BLaER1 treated with 17β-estradiol and CSF1 and Interleukin-3, amounts not matched to agents 10 nM and 100 nM (cell line): Measurements from ENCODE around the gene CENPP.

Experiments used
- H3K27ac ChIP-seq, 11 experiments: shearing (Covaris generic); formaldehyde crosslinking; 2 replicates each; pipeline ENCODE4 v1.8.1; 2022
- H3K27me3 ChIP-seq, 11 experiments: shearing (Covaris generic); formaldehyde crosslinking; 2 replicates each; pipeline ENCODE4 v1.8.1; 2022
- H3K36me3 ChIP-seq, 11 experiments: shearing (Covaris generic); formaldehyde crosslinking; 2 replicates each; pipeline ENCODE4 v1.8.1; 2022
- H3K4me1 ChIP-seq, 10 experiments: shearing (Covaris generic); formaldehyde crosslinking; 2 replicates each; pipeline ENCODE4 v1.8.1; 2022
- H3K4me2 ChIP-seq, 11 experiments: shearing (Covaris generic); formaldehyde crosslinking; 2 replicates each; pipeline ENCODE4 v1.8.1; 2022
- H3K4me3 ChIP-seq, 10 experiments: shearing (Covaris generic); formaldehyde crosslinking; 2 replicates each; pipeline ENCODE4 v1.8.1; 2022
- H3K9ac ChIP-seq, 11 experiments: shearing (Covaris generic); formaldehyde crosslinking; 2 replicates each; pipeline ENCODE4 v1.8.1; 2022
- H3K9me3 ChIP-seq, 11 experiments: shearing (Covaris generic); formaldehyde crosslinking; replicated peaks in 1 of 11; 2 replicates each; pipeline ENCODE4 v1.8.1; 2022
- H4K20me1 ChIP-seq, 11 experiments: shearing (Covaris generic); formaldehyde crosslinking; 2 replicates each; pipeline ENCODE4 v1.8.1; 2022
- Cebpa-rat ChIP-seq, 11 experiments: shearing (Covaris generic); IDR thresholded peaks; 2 replicates each; pipeline ENCODE4 v1.8.1; 2022

CENPP gene

DNA sequence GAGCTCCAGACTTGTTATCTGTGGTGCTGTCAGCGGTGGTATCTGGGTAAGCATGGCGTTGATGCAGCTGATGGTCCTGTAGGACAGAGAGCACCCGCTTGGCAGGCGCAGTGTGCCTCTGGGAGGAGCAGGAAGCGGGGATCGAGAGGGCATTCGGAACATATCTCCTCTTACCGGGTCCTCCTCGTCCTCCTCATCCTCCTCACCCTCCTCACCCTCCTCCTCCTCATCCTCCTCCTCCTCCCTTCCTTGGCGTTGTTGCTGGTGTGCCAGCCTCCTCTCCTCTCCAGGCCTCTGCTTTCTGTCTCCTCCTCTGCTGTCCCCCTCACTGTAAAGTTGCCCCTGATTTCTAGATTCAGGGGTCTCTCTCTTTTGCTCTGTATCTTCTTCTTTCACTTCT is 188.9 kb downstream of the CENPP start:
- no peak overlapping the region for H3K4me2 ChIP-seq
- no peaks in the 10 kb centered on the region for H4K20me1 ChIP-seq
- H3K36me3 ChIP-seq: peaks cover 0 to 24% (median 0%) of the 10 kb centered on the region in 11 experiments; a peak in 2 of 22 replicates
- no peaks in the 10 kb centered on the region for H3K27me3 ChIP-seq
- no peak for TF ChIP-seq Cebpa-rat (IDR thresholded peaks at IDR 0.05)
- no peak overlapping the region for H3K4me3 ChIP-seq
- peaks cover 0 to under 1% (median 0%) of the 10 kb centered on the region in 11 experiments; a peak in 3 of 22 replicates for H3K9me3 ChIP-seq
- H3K4me1 ChIP-seq: peaks cover 9 to 27% (median 22%) of the 10 kb centered on the region in 10 experiments
- no peak overlapping the region for H3K9ac ChIP-seq
- H3K27ac ChIP-seq: no peak overlapping the region

- no peak overlapping the region for H3K9ac ChIP-seq
- H3K4me1 ChIP-seq: peaks cover 0 to 15% (median 12%) of the 10 kb centered on the region in 10 experiments; a peak in 17 of 20 replicates
- H4K20me1 ChIP-seq: no peaks in the 10 kb centered on the region
- H3K9me3 ChIP-seq: peaks cover 0 to 12% (median 6%) of the 10 kb centered on the region in 11 experiments; a peak in 9 of 22 replicates
- peaks cover 0 to 30% (median 0%) of the 10 kb centered on the region in 11 experiments; a peak in 4 of 22 replicates for H3K36me3 ChIP-seq
- no peaks in the 10 kb centered on the region for H3K27me3 ChIP-seq
- H3K4me2 ChIP-seq: no peak overlapping the region
- TF ChIP-seq Cebpa-rat (IDR thresholded peaks at IDR 0.05): no peak
- H3K27ac ChIP-seq: no peak overlapping the region
- H3K4me3 ChIP-seq: no peak overlapping the region
Measured at GRCh38 chr9:92516521-92516920, 190.8 kb downstream of the CENPP start.

GRCh38 chr9:92517046-92517445 is 191.3 kb downstream of the CENPP start:
- peaks cover 0 to 30% (median 0%) of the 10 kb centered on the region in 11 experiments; a peak in 4 of 22 replicates for H3K36me3 ChIP-seq
- peaks cover 0 to 15% (median 11%) of the 10 kb centered on the region in 10 experiments; a peak in 14 of 20 replicates for H3K4me1 ChIP-seq
- no peaks in the 10 kb centered on the region for H3K27me3 ChIP-seq
- H3K4me2 ChIP-seq: no peak overlapping the region
- no peak overlapping the region for H3K9ac ChIP-seq
- TF ChIP-seq Cebpa-rat (IDR thresholded peaks at IDR 0.05): no peak
- no peak overlapping the region for H3K4me3 ChIP-seq
- H3K9me3 ChIP-seq: peaks cover 0 to 12% (median 6%) of the 10 kb centered on the region in 11 experiments; a peak in 9 of 22 replicates
- H4K20me1 ChIP-seq: no peaks in the 10 kb centered on the region
- no peak overlapping the region for H3K27ac ChIP-seq

GRCh38 chr9:92518199-92518598 is 192.4 kb downstream of the CENPP start:
- Histone ChIP-seq H3K4me3 (no peak overlapping the region), H3K27me3 (no peaks in the 10 kb centered on the region), H3K4me2 (no peak overlapping the region), H3K4me1 (peaks cover 0 to 6% (median 5%) of the 10 kb centered on the region in 10 experiments; a peak in 13 of 20 replicates), H3K27ac (no peak overlapping the region), H3K9me3 (peaks cover 0 to 12% (median 6%) of the 10 kb centered on the region in 11 experiments; a peak in 9 of 22 replicates), H3K36me3 (peaks cover 0 to 24% (median 0%) of the 10 kb centered on the region in 11 experiments; a peak in 4 of 22 replicates), H3K9ac (no peak overlapping the region), H4K20me1 (no peaks in the 10 kb centered on the region)
- TF ChIP-seq Cebpa-rat (IDR thresholded peaks at IDR 0.05): no peak

GRCh38 chr9:92520837-92521236 is 195.1 kb downstream of the CENPP start:
- H4K20me1 ChIP-seq: no peaks in the 10 kb centered on the region
- no peaks in the 10 kb centered on the region for H3K27me3 ChIP-seq
- no peak overlapping the region for H3K4me2 ChIP-seq
- H3K4me1 ChIP-seq: no peaks in the 10 kb centered on the region
- no peak overlapping the region for H3K27ac ChIP-seq
- peaks cover 0 to 12% (median 6%) of the 10 kb centered on the region in 11 experiments; a peak in 9 of 22 replicates for H3K9me3 ChIP-seq
- H3K4me3 ChIP-seq: no peak overlapping the region
- H3K36me3 ChIP-seq: peaks cover 0 to 24% (median 0%) of the 10 kb centered on the region in 11 experiments; a peak in 4 of 22 replicates
- no peak overlapping the region for H3K9ac ChIP-seq
- no peak for TF ChIP-seq Cebpa-rat (IDR thresholded peaks at IDR 0.05)

DNA sequence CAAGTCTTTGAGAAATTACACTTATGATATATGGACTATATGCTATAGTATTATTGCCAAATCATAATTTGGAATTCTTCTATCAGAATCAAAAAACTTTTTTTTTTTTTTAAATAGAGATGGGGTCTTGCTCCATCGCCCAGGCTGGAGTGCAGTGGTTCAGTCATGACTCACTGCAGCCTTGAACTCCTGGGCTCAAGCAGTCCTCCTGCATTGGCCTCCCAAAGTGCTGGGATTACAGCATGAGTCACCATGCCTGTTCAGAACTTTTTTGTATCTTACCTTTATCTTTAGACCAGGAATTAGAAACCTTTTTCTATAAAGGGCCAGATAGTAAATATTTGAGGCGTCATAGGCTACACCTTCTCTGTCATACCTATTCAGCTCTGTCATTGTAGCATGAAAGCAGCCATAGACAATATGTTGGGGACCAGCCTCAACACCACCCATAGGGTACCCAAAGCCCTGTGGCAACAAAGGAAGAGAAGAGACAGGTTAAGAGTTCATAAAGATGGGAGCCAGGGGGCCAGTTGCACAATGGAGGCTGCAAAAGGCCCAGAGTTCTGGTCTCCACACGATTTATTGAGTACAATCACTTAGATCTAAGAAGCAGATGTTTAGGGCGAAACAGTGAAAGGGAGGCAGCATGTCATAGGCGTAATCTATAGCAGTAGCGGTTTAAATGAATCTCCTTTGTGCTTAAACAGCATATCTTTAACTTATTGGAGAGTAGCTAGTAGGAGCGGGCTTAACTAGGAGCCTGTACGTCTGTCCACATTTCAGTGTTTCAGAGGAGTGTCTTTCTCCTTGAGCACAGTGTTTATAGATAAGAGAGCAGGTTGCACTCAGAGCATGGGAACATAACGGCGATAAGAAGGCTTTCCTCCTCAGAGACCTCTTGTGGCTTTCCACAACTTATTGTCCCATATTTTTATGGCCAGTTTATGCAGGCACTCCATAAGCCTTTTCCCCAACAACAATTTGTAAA is 197.5 kb downstream of the CENPP start:
- no peak overlapping the region for H3K4me3 ChIP-seq
- H3K27ac ChIP-seq: no peak overlapping the region
- H4K20me1 ChIP-seq: no peaks in the 10 kb centered on the region
- H3K9ac ChIP-seq: no peak overlapping the region
- H3K9me3 ChIP-seq: peaks cover 0 to 12% (median 6%) of the 10 kb centered on the region in 11 experiments; a peak in 9 of 22 replicates
- no peak for TF ChIP-seq Cebpa-rat (IDR thresholded peaks at IDR 0.05)
- H3K27me3 ChIP-seq: no peaks in the 10 kb centered on the region
- no peaks in the 10 kb centered on the region; a peak in 1 of 20 replicates for H3K4me1 ChIP-seq
- H3K36me3 ChIP-seq: peaks cover 0 to 11% (median 0%) of the 10 kb centered on the region in 11 experiments; a peak in 4 of 22 replicates
- no peak overlapping the region for H3K4me2 ChIP-seq

DNA sequence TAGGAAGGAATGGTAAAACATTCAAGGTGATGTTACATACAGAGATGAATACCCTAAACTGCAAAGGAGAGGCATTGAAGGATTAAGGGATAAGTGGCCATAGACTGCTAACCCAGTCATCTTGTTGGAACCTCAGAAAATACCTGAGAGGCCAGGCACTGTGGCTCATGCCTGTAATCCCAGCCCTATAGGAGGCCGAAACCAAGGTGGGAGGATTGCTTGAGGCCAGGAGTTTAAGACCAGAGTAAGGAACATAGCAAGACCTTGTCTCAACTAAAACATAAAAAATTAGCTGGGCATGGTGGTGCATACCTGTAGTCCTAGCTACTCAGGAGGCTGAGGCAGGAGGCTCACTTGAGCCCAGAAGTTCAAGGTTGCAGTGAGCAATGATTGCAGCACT is 199.1 kb downstream of the CENPP start:
- Histone ChIP-seq H3K4me1 (no peaks in the 10 kb centered on the region; a peak in 1 of 20 replicates), H3K4me2 (no peak overlapping the region), H3K9ac (no peak overlapping the region), H3K36me3 (peaks cover 0 to 9% (median 0%) of the 10 kb centered on the region in 11 experiments; a peak in 4 of 22 replicates), H3K9me3 (peaks cover 0 to 10% (median 5%) of the 10 kb centered on the region in 11 experiments; a peak in 9 of 22 replicates), H4K20me1 (no peaks in the 10 kb centered on the region), H3K27ac (no peak overlapping the region), H3K27me3 (no peaks in the 10 kb centered on the region), H3K4me3 (no peak overlapping the region)
- no peak for TF ChIP-seq Cebpa-rat (IDR thresholded peaks at IDR 0.05)

- Histone ChIP-seq H3K4me2 (no peak overlapping the region), H3K9ac (no peak overlapping the region), H4K20me1 (no peaks in the 10 kb centered on the region), H3K4me1 (no peaks in the 10 kb centered on the region; a peak in 1 of 20 replicates), H3K27ac (no peak overlapping the region), H3K36me3 (peaks cover 0 to 5% (median 0%) of the 10 kb centered on the region in 11 experiments; a peak in 4 of 22 replicates), H3K9me3 (peaks cover 0 to 8% (median 3%) of the 10 kb centered on the region in 11 experiments; a peak in 5 of 22 replicates), H3K27me3 (no peaks in the 10 kb centered on the region), H3K4me3 (no peak overlapping the region)
- TF ChIP-seq Cebpa-rat (IDR thresholded peaks at IDR 0.05): no peak
Measured at GRCh38 chr9:92525306-92525705, 199.6 kb downstream of the CENPP start.

- H3K27me3 ChIP-seq: no peaks in the 10 kb centered on the region
- H3K9ac ChIP-seq: no peak overlapping the region
- H3K27ac ChIP-seq: no peak overlapping the region
- no peak overlapping the region; a peak in 1 of 22 replicates for H3K4me2 ChIP-seq
- TF ChIP-seq Cebpa-rat (IDR thresholded peaks at IDR 0.05): no peak
- no peaks in the 10 kb centered on the region; a peak in 1 of 20 replicates for H3K4me1 ChIP-seq
- peaks cover 4 to 19% (median 12%) of the 10 kb centered on the region in 11 experiments; a peak in 11 of 22 replicates for H3K9me3 ChIP-seq
- no peak overlapping the region for H3K4me3 ChIP-seq
- no peaks in the 10 kb centered on the region for H4K20me1 ChIP-seq
- H3K36me3 ChIP-seq: peaks cover 0 to 5% (median 0%) of the 10 kb centered on the region in 11 experiments; a peak in 3 of 22 replicates
Measured at GRCh38 chr9:92527291-92527828, 201.6 kb downstream of the CENPP start.
